ENCODE data around the gene MSX2. TPM values are rescaled to one million over a fixed set of nuclear protein-coding genes. Genes with fewer than 3 reads are reported as not detected.

Gene MSX2
- total RNA-seq, 1 donor from 2014 or later = 0.13 TPM

GRCh38 chr5:174718880-174719610 lies 5.3 kb upstream of the MSX2 start:
- no peak for DNase-seq (ENCODE audit: low read depth in 2 of 2)

- no peak for DNase-seq (ENCODE audit: low read depth in 2 of 2)
These were observed 4.4 kb upstream of the MSX2 start for GRCh38 chr5:174719793-174720611.

GRCh38 chr5:174720612-174721529 lies 3.5 kb upstream of the MSX2 start:
- no peak for DNase-seq (ENCODE audit: low read depth in 2 of 2)

GRCh38 chr5:174721530-174722432 lies 2.6 kb upstream of the MSX2 start:
- no peak for DNase-seq (ENCODE audit: low read depth in 2 of 2)

GRCh38 chr5:174722500-174722899 lies 1.9 kb upstream of the MSX2 start:
- no peak for DNase-seq (ENCODE audit: low read depth in 2 of 2)

- no peak for DNase-seq (ENCODE audit: low read depth in 2 of 2)
These were observed 935 bp upstream of the MSX2 start for GRCh38 chr5:174723315-174723978.

- no peak for DNase-seq (ENCODE audit: low read depth in 2 of 2)
These were observed 351 bp upstream of the MSX2 start for GRCh38 chr5:174723979-174724483.

GRCh38 chr5:174725261-174725990 lies 1.0 kb downstream of the MSX2 start:
- DNase-seq (ENCODE audit: low read depth in 2 of 2) = no peak

GRCh38 chr5:174725991-174726601 lies 1.7 kb downstream of the MSX2 start:
- DNase-seq (ENCODE audit: low read depth in 2 of 2) = no peak

- no peak for DNase-seq (ENCODE audit: low read depth in 2 of 2)
These were observed 2.8 kb downstream of the MSX2 start for GRCh38 chr5:174726916-174727793.

GRCh38 chr5:174727794-174728680 lies 3.7 kb downstream of the MSX2 start:
- DNase-seq (ENCODE audit: low read depth in 2 of 2) = no peak

GRCh38 chr5:174729075-174729680 lies 4.8 kb downstream of the MSX2 start:
- DNase-seq (ENCODE audit: low read depth in 2 of 2) = no peak

GRCh38 chr5:174731214-174732035 lies 7.0 kb downstream of the MSX2 start:
- DNase-seq (ENCODE audit: low read depth in 2 of 2) = no peak

GRCh38 chr5:174732036-174733020 lies 7.9 kb downstream of the MSX2 start:
- DNase-seq (ENCODE audit: low read depth in 2 of 2) = no peak

Data from dermis microvascular lymphatic vessel endothelial cell (primary cell).